Kidney (tissue), 14 donors: Measurements from ENCODE around the gene SIPA1. TPM values are rescaled to one million over a fixed set of nuclear protein-coding genes. Genes with fewer than 3 reads are reported as not detected.

ENCODE experiments used
- DNase-seq, 5 donors: peaks; one replicate each; pipeline ENCODE4 v3.0.0-alpha.2; 2013 to 2020
- FAIRE-seq: peaks from 2 replicates; lab custom pipeline; 2012; peaks lifted over from hg19 to GRCh38; lab: Jason Lieb, UNC
- H3K27ac ChIP-seq, 2 donors: one replicate each; pipeline ENCODE4 v1.7.0; 2013; ENCODE audit warnings: low read depth in 2 of 2, low read length in 2 of 2, inconsistent platforms in 1 of 2
- H3K27me3 ChIP-seq: one replicate; pipeline ENCODE4 v1.7.1; 2013; ENCODE audit warnings: low read length, inconsistent platforms; ENCODE audit not compliant: control insufficient read depth, insufficient read depth
- H3K36me3 ChIP-seq, 3 donors: one replicate each; pipeline versions ENCODE4 v1.7.0 to v1.7.1; 2013; ENCODE audit warnings: low read length in 3 of 3, control low read depth in 1 of 3, inconsistent platforms in 1 of 3; ENCODE audit not compliant: insufficient read depth in 3 of 3, control insufficient read depth in 2 of 3
- H3K4me1 ChIP-seq, 3 donors: one replicate each; pipeline versions ENCODE4 v1.7.0 to v1.7.1; 2013; ENCODE audit warnings: low read length in 3 of 3, inconsistent platforms in 1 of 3, low read depth in 1 of 3; ENCODE audit not compliant: control insufficient read depth in 2 of 3, insufficient read depth in 2 of 3
- H3K4me3 ChIP-seq, 3 donors: one replicate each; pipeline versions ENCODE4 v1.7.0 to v1.8.1; 2013; ENCODE audit warnings: low read length in 3 of 3, control low read depth in 1 of 3, inconsistent platforms in 1 of 3
- H3K9ac ChIP-seq, 3 donors: one replicate each; pipeline versions ENCODE4 v1.7.0 to v1.7.1; 2013; ENCODE audit warnings: low read length in 3 of 3, control low read depth in 1 of 3, inconsistent platforms in 1 of 3
- H3K9me3 ChIP-seq, 3 donors: one replicate each; pipeline versions ENCODE4 v1.7.0 to v1.7.1; 2013; ENCODE audit warnings: low read length in 3 of 3, control low read depth in 1 of 3, inconsistent platforms in 1 of 3; ENCODE audit not compliant: control insufficient read depth in 2 of 3, insufficient read depth in 1 of 3
- CTCF ChIP-seq: IDR thresholded peaks from 3 replicates; pipeline ENCODE4 v1.5.1; 2012; ENCODE audit warnings: mild to moderate bottlenecking, moderate library complexity, borderline replicate concordance; ENCODE audit not compliant: insufficient read depth; ENCODE audit errors: extremely low read depth
- intact Hi-C: fragments of 100-400 bp; cut with DNase I; formaldehyde crosslinking; loops from one replicate; pipeline ENCODE4 v1.11.1; 2022
- polyA plus RNA-seq: library from polyadenylated mRNA; stranded (reverse); fragments of 350-450 nt; fragmentation: Illumina TruSeq; extraction: RNeasy Lipid Tissue Mini Kit (QIAGEN cat#74804); gene quantifications from one replicate; pipeline ENCODE4 v1.2.3, GENCODE V29; 2014; ENCODE audit warnings: low read depth, low replicate concordance; ENCODE audit not compliant: insufficient read depth
- total RNA-seq: library from RNA; stranded (reverse); fragmentation: NEBNext Ultra II Directional; extraction: Animal tissue kit (Norgen Biotek cat#: 25700); gene quantifications from one replicate; pipeline ENCODE4 v1.2.1, GENCODE V29; 2021
- donor health status: control.
- donor health status: control.
- donor health status: control.
- donor health status: control.
- donor health status: control.
- donor health status: DM: yes; HTN: yes; CAD: no.
- donor health status: Normal renal cell carcinoma (clear cell type).

The SIPA1 gene
- total and polyA plus RNA-seq, 2 donors from 2014 or later, result 46.4 to 71.0 TPM

- peaks cover 2 to 20% (median 19%) of the 10 kb centered on the region in 3 donors for H3K36me3 ChIP-seq
- DNase-seq, result no peak
- peaks cover 0 to 46% (median 0%) of the 10 kb centered on the region in 3 donors for H3K4me1 ChIP-seq
- no peaks in the 10 kb centered on the region for H3K9me3 ChIP-seq
- no peak overlapping the region for H3K27ac ChIP-seq
- FAIRE-seq, result no peak
- no peak overlapping the region for H3K4me3 ChIP-seq
- TF ChIP-seq CTCF, result no peak
- no peak overlapping the region for H3K9ac ChIP-seq
- H3K27me3 ChIP-seq, result no peaks in the 10 kb centered on the region
- intact Hi-C loops, result no loop called here
Measured at GRCh38 chr11:65609665-65610064, 28.2 kb upstream of the SIPA1 start.

- Histone ChIP-seq H3K9me3 (no peaks in the 10 kb centered on the region), H3K4me1 (peaks cover 0 to 46% (median 0%) of the 10 kb centered on the region in 3 donors)
- intact Hi-C loops, result no loop called here
Measured at GRCh38 chr11:65610404-65610803, 27.5 kb upstream of the SIPA1 start.

GRCh38 chr11:65611028-65611757, 26.7 kb upstream of the SIPA1 start:
- DNase-seq, result peak in 2 of 5 donors; percentile 60 to 83
- Histone ChIP-seq H3K9ac (peak overlapping the region in 1 of 3 donors; percentile 80), H3K27ac (peak overlapping the region; percentile 60 to 76), H3K36me3 (peaks cover 0 to 6% (median 4%) of the 10 kb centered on the region in 3 donors), H3K27me3 (no peaks in the 10 kb centered on the region), H3K4me1 (peaks cover 0 to 46% (median 0%) of the 10 kb centered on the region in 3 donors), H3K4me3 (peak overlapping the region in 2 of 3 donors; percentile 4 to 79), H3K9me3 (no peaks in the 10 kb centered on the region)
- no peak for TF ChIP-seq CTCF
- intact Hi-C loops, result no loop called here
- FAIRE-seq, result no peak

More at GRCh38 chr11:65610404-65610803, 27.5 kb upstream of the SIPA1 start:
- DNase-seq (no peak), FAIRE-seq (no peak)
- TF ChIP-seq CTCF, result no peak
- H3K9ac ChIP-seq, result no peak overlapping the region
- peak overlapping the region in 1 of 3 donors; percentile 79 for H3K4me3 ChIP-seq
- no peaks in the 10 kb centered on the region for H3K27me3 ChIP-seq
- H3K36me3 ChIP-seq, result peaks cover 0 to 12% (median 12%) of the 10 kb centered on the region in 3 donors
- peak overlapping the region in 1 of 2 donors; percentile 74 for H3K27ac ChIP-seq
